ENCODE results near the gene POLR2J.
"Not testable (repeated sequence)": the region's sequence is repeated elsewhere in the genome, so short reads cannot be mapped to it uniquely, and the experiment has no call there.

POLR2J gene

GRCh38 chr7:102466097-102466496 lies 12.6 kb downstream of the POLR2J start:
- no peak for DNase-seq (ENCODE audit: low read depth in 2 of 2)

GRCh38 chr7:102464577-102465280 lies 14.0 kb downstream of the POLR2J start, which contains the start of the genes ALKBH4 and LRWD1:
Gene ALKBH4, minus strand, starts transcription at chr7:102464863. Its CDS starts 27 bp downstream, at chr7:102464836.
Gene LRWD1, plus strand, starts transcription at chr7:102464984. Its CDS starts 97 bp downstream, at chr7:102465081.
- DNase-seq (ENCODE audit: low read depth in 2 of 2) = peak; percentile 95 to 96

GRCh38 chr7:102463841-102464576 lies 14.7 kb downstream of the POLR2J start:
- DNase-seq (ENCODE audit: low read depth in 2 of 2) = no peak

GRCh38 chr7:102460467-102460866 lies 18.3 kb downstream of the POLR2J start:
- no peak for DNase-seq (ENCODE audit: low read depth in 2 of 2)

GRCh38 chr7:102459221-102459844 lies 19.4 kb downstream of the POLR2J start:
- DNase-seq (ENCODE audit: low read depth in 2 of 2) = no peak

GRCh38 chr7:102457352-102457924 lies 21.3 kb downstream of the POLR2J start:
- no peak for DNase-seq (ENCODE audit: low read depth in 2 of 2)

- DNase-seq (ENCODE audit: low read depth in 2 of 2) = no peak
Observed at GRCh38 chr7:102456327-102456726, 22.4 kb downstream of the POLR2J start.

- DNase-seq (ENCODE audit: low read depth in 2 of 2) = no peak
Observed at GRCh38 chr7:102455596-102455995, 23.1 kb downstream of the POLR2J start.

- DNase-seq (ENCODE audit: low read depth in 2 of 2) = not testable (repeated sequence)
Observed at GRCh38 chr7:102454932-102455331, 23.8 kb downstream of the POLR2J start.

GRCh38 chr7:102454468-102454867 lies 24.3 kb downstream of the POLR2J start:
- no peak for DNase-seq (ENCODE audit: low read depth in 2 of 2)

GRCh38 chr7:102453319-102453718 lies 25.4 kb downstream of the POLR2J start:
- no peak for DNase-seq (ENCODE audit: low read depth in 2 of 2)

GRCh38 chr7:102452451-102452850 lies 26.3 kb downstream of the POLR2J start:
- DNase-seq (ENCODE audit: low read depth in 2 of 2) = no peak

- DNase-seq (ENCODE audit: low read depth in 2 of 2) = no peak
Observed at GRCh38 chr7:102451371-102452054, 27.2 kb downstream of the POLR2J start.

- DNase-seq (ENCODE audit: low read depth in 2 of 2) = no peak
Observed at GRCh38 chr7:102450242-102450641, 28.5 kb downstream of the POLR2J start.

- DNase-seq (ENCODE audit: low read depth in 2 of 2) = no peak
Observed at GRCh38 chr7:102449136-102449535, 29.6 kb downstream of the POLR2J start.

GRCh38 chr7:102447311-102447710 lies 31.4 kb downstream of the POLR2J start:
- no peak for DNase-seq (ENCODE audit: low read depth in 2 of 2)

- no peak for DNase-seq (ENCODE audit: low read depth in 2 of 2)
Observed at GRCh38 chr7:102446387-102447156, 32.1 kb downstream of the POLR2J start.

GRCh38 chr7:102445674-102446071 lies 33.0 kb downstream of the POLR2J start:
- DNase-seq (ENCODE audit: low read depth in 2 of 2) = no peak

GRCh38 chr7:102444961-102445673 lies 33.6 kb downstream of the POLR2J start:
- DNase-seq (ENCODE audit: low read depth in 2 of 2) = no peak

Measured in stimulated activated CD4-positive, alpha-beta T cell treated with anti-CD3 and anti-CD28 coated beads, Interleukin-4, amount 100 ng/mL, for 48 hours (primary cell).